Measurements from ENCODE around the gene COQ4. TPM values are rescaled to one million over a fixed set of nuclear protein-coding genes. Genes with fewer than 3 reads are reported as not detected.

COQ4 gene
- 31.1 and 36.1 TPM in 2 replicates for total RNA-seq

GRCh38 chr9:128322404-128323211 lies at the start of gene COQ4, which contains the start of gene TRUB2:
Gene COQ4, plus strand, starts transcription at chr9:128322839. Its CDS starts 20 bp downstream, at chr9:128322859.
Gene TRUB2, minus strand, starts transcription at chr9:128322447. Its CDS starts 39 bp downstream, at chr9:128322408.

GRCh38 chr9:128275198-128276007 lies 47.2 kb upstream of the COQ4 start, which contains the start of gene GOLGA2:
Gene GOLGA2, minus strand, starts transcription at chr9:128276007. Its CDS starts 31 bp downstream, at chr9:128275976.

GRCh38 chr9:128276008-128276573 lies 46.5 kb upstream of the COQ4 start, which contains the start of gene SWI5:
Gene SWI5, plus strand, starts transcription at chr9:128276276.

GRCh38 chr9:128339761-128340690 lies 17.4 kb downstream of the COQ4 start, which contains the start of gene SLC27A4:
Gene SLC27A4, plus strand, starts transcription at chr9:128340527. Its CDS starts 2,606 bp downstream, at chr9:128343133.

GRCh38 chr9:128370752-128371629 lies 48.4 kb downstream of the COQ4 start, which contains the start of gene URM1:
Gene URM1, plus strand, starts transcription at chr9:128371374. Its CDS starts 7 bp downstream, at chr9:128371381.

Other genes with a start within 250 kb of the COQ4 start
- 56.1 and 57.6 TPM in 2 replicates for gene PTGES2, start 195.1 kb upstream of the COQ4 start, total RNA-seq
- gene LCN2, start 173.4 kb upstream of the COQ4 start, total RNA-seq = not detected in 2 replicates
- gene BBLN, start 162.6 kb upstream of the COQ4 start, total RNA-seq = 37.6 and 39.0 TPM in 2 replicates
- 33.6 and 47.6 TPM in 2 replicates for gene CIZ1, start 131.3 kb upstream of the COQ4 start, total RNA-seq
- 0.57 and 0.66 TPM in 2 replicates for gene DNM1, start 119.5 kb upstream of the COQ4 start, total RNA-seq
- 65.9 and 73.5 TPM in 2 replicates for gene GOLGA2, start 46.8 kb upstream of the COQ4 start, total RNA-seq
- gene SWI5, start 46.6 kb upstream of the COQ4 start, total RNA-seq = 24.9 and 26.3 TPM in 2 replicates
- gene TRUB2, start 392 bp upstream of the COQ4 start, total RNA-seq = 20.7 and 23.3 TPM in 2 replicates
- gene SLC27A4, start 17.7 kb downstream of the COQ4 start, total RNA-seq = 29.3 and 33.7 TPM in 2 replicates
- 54.8 and 55.3 TPM in 2 replicates for gene URM1, start 48.5 kb downstream of the COQ4 start, total RNA-seq
- 20.7 and 22.5 TPM in 2 replicates for gene CERCAM, start 98.0 kb downstream of the COQ4 start, total RNA-seq
- gene ODF2, start 133.2 kb downstream of the COQ4 start, total RNA-seq = 41.6 and 44.8 TPM in 2 replicates
- 27.4 and 34.9 TPM in 2 replicates for gene GLE1, start 181.9 kb downstream of the COQ4 start, total RNA-seq
- 372 and 467 TPM in 2 replicates for gene SPTAN1, start 229.7 kb downstream of the COQ4 start, total RNA-seq

All from thoracic aorta endothelial cell (primary cell).